HepG2 (cell line): ENCODE results near the gene PLEKHN1. TPM values are rescaled to one million over a fixed set of nuclear protein-coding genes. Genes with fewer than 3 reads are reported as not detected.

Experiments
- ATAC-seq: fragments of 200-7000 bp; cut with Tn5 transposase; 3 replicates; pipeline ENCODE4 v1.9.1; 2020; ENCODE audit warnings: mild to moderate bottlenecking, moderate library complexity
- BruUV-seq: library from RNA; stranded (reverse); fragments of 400-500 nt; replicated peaks from 2 replicates; lab custom pipeline; 2021; lab: Mats Ljungman, UMichigan
- CTCF ChIA-PET: fragments of 300-600 bp; formaldehyde crosslinking; extraction: SDS; loops from one replicate; lab custom pipeline; 2021; ENCODE audit warnings: low total read pairs, inconsistent platforms, low intra/inter-chr PET ratio; lab: Yijun Ruan, JAX
- POLR2A ChIA-PET: fragments of 350-600 bp; sonication (Branson Sonifier 250); formaldehyde crosslinking; loops from one replicate; lab custom pipeline; 2020; ENCODE audit warnings: antibody characterized with exemption, inconsistent platforms; lab: Yijun Ruan, JAX
- DNase-seq: peaks from one replicate; pipeline ENCODE4 v3.0.0-alpha.2; 2015; ENCODE audit warnings: low spot score
- FAIRE-seq: peaks from 3 replicates; lab custom pipeline; 2011; peaks lifted over from hg19 to GRCh38; lab: Jason Lieb, UNC
- H2AFZ ChIP-seq: one replicate; pipeline ENCODE4 v1.6.1; 2011; ENCODE audit warnings: low read length, inconsistent platforms
- H3K27ac ChIP-seq: fragments of 300-600 bp; 3 replicates; pipeline ENCODE4 v1.8.0; 2011; ENCODE audit warnings: mixed run types, mild to moderate bottlenecking, mixed read lengths, low read length, inconsistent platforms; ENCODE audit not compliant: insufficient read depth; ENCODE audit errors: extremely low read length
- H3K27me3 ChIP-seq, 2 experiments: fragments of 200-600 bp in 1 of 2; 2 replicates in 1 of 2; 3 replicates in 1 of 2; pipeline versions ENCODE4 v1.6.0 to v1.8.0; 2011; ENCODE audit warnings: low read length in 2 of 2, mild to moderate bottlenecking in 2 of 2, moderate library complexity in 2 of 2, inconsistent platforms in 1 of 2; ENCODE audit not compliant: insufficient read depth in 2 of 2, control insufficient read depth in 1 of 2
- H3K36me3 ChIP-seq, 2 experiments: fragments of 200-600 bp in 1 of 2; replicated peaks in 1 of 2; 2 replicates in 1 of 2; 3 replicates in 1 of 2; pipeline versions ENCODE4 v1.5.1 to v1.8.0; 2011; ENCODE audit warnings: low read length in 2 of 2, inconsistent platforms in 1 of 2; ENCODE audit not compliant: insufficient read depth in 2 of 2, control insufficient read depth in 1 of 2
- H3K4me1 ChIP-seq: 2 replicates; pipeline ENCODE4 v1.5.1; 2012; ENCODE audit warnings: low read length, inconsistent platforms; ENCODE audit not compliant: insufficient read depth
- H3K4me2 ChIP-seq: 2 replicates; pipeline ENCODE4 v1.6.0; 2011; ENCODE audit warnings: low read depth, low read length, inconsistent platforms
- H3K4me3 ChIP-seq, 3 experiments: fragments of 200-600 bp in 1 of 3; sonication (generic), shearing (Covaris generic) in 1 of 3; replicated peaks in 1 of 3; 2 replicates each; pipeline ENCODE4 v1.5.1; 2011 to 2016; ENCODE audit warnings: low read length in 3 of 3, inconsistent platforms in 2 of 3, low read depth in 2 of 3, mild to moderate bottlenecking in 2 of 3, control low read depth in 1 of 3, mixed read lengths in 1 of 3; ENCODE audit not compliant: insufficient read depth in 1 of 3
- H3K79me2 ChIP-seq: one replicate; pipeline ENCODE4 v1.6.1; 2011; ENCODE audit warnings: low read length, inconsistent platforms; ENCODE audit not compliant: insufficient read depth
- H3K9ac ChIP-seq: 2 replicates; pipeline ENCODE4 v1.6.0; 2011; ENCODE audit warnings: mild to moderate bottlenecking, low read depth, low read length, inconsistent platforms; ENCODE audit not compliant: insufficient read depth
- H3K9me3 ChIP-seq: 2 replicates; pipeline ENCODE4 v1.5.1; 2012; ENCODE audit warnings: mild to moderate bottlenecking, low read length
- H4K20me1 ChIP-seq: 2 replicates; pipeline ENCODE4 v1.6.0; 2011; ENCODE audit warnings: inconsistent platforms, mild to moderate bottlenecking, low read length, moderate library complexity; ENCODE audit not compliant: insufficient read depth
- ATF7 ChIP-seq, 2 experiments: fragments of 450-650 bp in 1 of 2; sonication (generic) in 1 of 2; formaldehyde crosslinking in 1 of 2; IDR thresholded peaks; 2 replicates each; pipeline versions ENCODE4 v1.4.0 to v1.6.1; 2016 to 2020; ENCODE audit warnings: antibody characterized with exemption in 1 of 2, mild to moderate bottlenecking in 1 of 2, missing genetic modification reagents in 1 of 2
- HDAC1 ChIP-seq: sonication (generic); formaldehyde crosslinking; IDR thresholded peaks from 2 replicates; pipeline ENCODE4 v1.5.1; 2020; ENCODE audit warnings: mild to moderate bottlenecking, missing genetic modification reagents
- HNRNPK ChIP-seq: fragments of 200-400 bp; formaldehyde crosslinking; IDR thresholded peaks from 2 replicates; pipeline ENCODE4 v1.6.1; 2018; ENCODE audit warnings: low read length, low read depth, moderate library complexity, mild to moderate bottlenecking; ENCODE audit not compliant: poor library complexity, severe bottlenecking
- KDM3A ChIP-seq: IDR thresholded peaks from 2 replicates; pipeline ENCODE4 v1.6.1; 2018; ENCODE audit warnings: low read depth, missing compliant biosample characterization
- KMT2A ChIP-seq: sonication (generic); formaldehyde crosslinking; IDR thresholded peaks from 2 replicates; pipeline ENCODE4 v1.4.0; 2020; ENCODE audit warnings: missing genetic modification reagents
- PPARG ChIP-seq: conservative IDR thresholded peaks from 2 replicates; pipeline ENCODE4 v1.6.1; 2016; ENCODE audit warnings: missing biosample characterization, missing genetic modification reagents
- RCOR2 ChIP-seq: IDR thresholded peaks from 2 replicates; pipeline ENCODE4 v1.6.1; 2016; ENCODE audit warnings: missing biosample characterization, missing genetic modification reagents
- SALL1 ChIP-seq: sonication (generic); formaldehyde crosslinking; IDR thresholded peaks from 2 replicates; pipeline ENCODE4 v1.8.0; 2022; ENCODE audit warnings: mild to moderate bottlenecking, missing genetic modification reagents
- SAP130 ChIP-seq: IDR thresholded peaks from 2 replicates; pipeline ENCODE4 v1.6.1; 2016; ENCODE audit warnings: low read depth
- SMAD9 ChIP-seq: sonication (generic); formaldehyde crosslinking; IDR thresholded peaks from 2 replicates; pipeline ENCODE4 v1.5.1; 2020; ENCODE audit warnings: mild to moderate bottlenecking, missing genetic modification reagents
- ZNF232 ChIP-seq: sonication (generic); formaldehyde crosslinking; IDR thresholded peaks from 2 replicates; pipeline ENCODE4 v1.4.0; 2020; ENCODE audit warnings: missing genetic modification reagents, borderline replicate concordance
- ZNF451 ChIP-seq: sonication (generic); formaldehyde crosslinking; IDR thresholded peaks from 2 replicates; pipeline ENCODE4 v1.5.0; 2020; ENCODE audit warnings: mild to moderate bottlenecking, missing genetic modification reagents
- ZNF749 ChIP-seq: sonication (generic); formaldehyde crosslinking; IDR thresholded peaks from 2 replicates; pipeline ENCODE4 v1.8.0; 2022; ENCODE audit warnings: mild to moderate bottlenecking, missing genetic modification reagents, moderate library complexity, borderline replicate concordance
- ZSCAN22 ChIP-seq: sonication (generic); formaldehyde crosslinking; IDR thresholded peaks from 2 replicates; pipeline ENCODE4 v1.4.0; 2020; ENCODE audit warnings: mild to moderate bottlenecking, missing genetic modification reagents
- WGBS: methylation state at CpG from one replicate; pipeline ENCODE4 v1.1.6; 2017; ENCODE audit warnings: low lambda C conversion rate; 5-methylcytosine and 5-hydroxymethylcytosine counted together
- in situ Hi-C: cut with HindIII; loops from 2 replicates; pipeline ENCODE4 v1.10.0; 2017; ENCODE audit warnings: low pct_unique_long_range_greater_than_20kb; ENCODE audit not compliant: extremely low pct_ligation_motif_present
- intact Hi-C: fragments of 100-400 bp; cut with micrococcal nuclease; formaldehyde crosslinking; loops from one replicate; pipeline ENCODE4 v1.10.0; 2022; ENCODE audit not compliant: unreplicated experiment
- polyA plus RNA-seq, 8 experiments: library from polyadenylated mRNA; depleted of rRNA in 3 of 8; stranded (reverse) in 7 of 8; unstranded in 1 of 8; fragments of >200 nt; fragmentation: Illumina TruSeq in 4 of 8; extraction: Trizol in 4 of 8; gene quantifications; 2 replicates each; pipeline versions ENCODE4 v1.2.1 to v1.2.3, GENCODE V29; 2011 to 2016; ENCODE audit warnings: low read depth in 4 of 8, missing spikeins in 1 of 8, mixed read lengths in 1 of 8; ENCODE audit not compliant: insufficient read depth in 1 of 8
- total RNA-seq, 5 experiments: library from RNA; depleted of rRNA; stranded (reverse); fragments of >200 nt; fragmentation: Illumina TruSeq; extraction: Trizol; gene quantifications; 2 replicates each; pipeline ENCODE4 v1.2.3, GENCODE V29; 2016; ENCODE audit warnings: low read depth in 1 of 5
- TF ChIP-seq, protein P1 (sequence below): sonication (generic); formaldehyde crosslinking; IDR thresholded peaks from 2 replicates; pipeline ENCODE4 v1.8.1; 2023; ENCODE audit warnings: mild to moderate bottlenecking, missing genetic modification reagents, borderline replicate concordance
- TF ChIP-seq, protein P2 (sequence below), 2 experiments: sonication (generic) in 1 of 2; formaldehyde crosslinking in 1 of 2; IDR thresholded peaks; 2 replicates each; pipeline versions ENCODE4 v1.5.1 to v1.6.1; 2011 to 2020; ENCODE audit warnings: borderline replicate concordance in 1 of 2, low read depth in 1 of 2, low read length in 1 of 2, mild to moderate bottlenecking in 1 of 2, missing genetic modification reagents in 1 of 2, moderate library complexity in 1 of 2

Gene PLEKHN1
- total and polyA plus RNA-seq, 2 of the 13 experiments (the other 11 are each of a cell fraction or from before 2014, with no cell fraction given) = 0.42 to 0.58 TPM

DNA sequence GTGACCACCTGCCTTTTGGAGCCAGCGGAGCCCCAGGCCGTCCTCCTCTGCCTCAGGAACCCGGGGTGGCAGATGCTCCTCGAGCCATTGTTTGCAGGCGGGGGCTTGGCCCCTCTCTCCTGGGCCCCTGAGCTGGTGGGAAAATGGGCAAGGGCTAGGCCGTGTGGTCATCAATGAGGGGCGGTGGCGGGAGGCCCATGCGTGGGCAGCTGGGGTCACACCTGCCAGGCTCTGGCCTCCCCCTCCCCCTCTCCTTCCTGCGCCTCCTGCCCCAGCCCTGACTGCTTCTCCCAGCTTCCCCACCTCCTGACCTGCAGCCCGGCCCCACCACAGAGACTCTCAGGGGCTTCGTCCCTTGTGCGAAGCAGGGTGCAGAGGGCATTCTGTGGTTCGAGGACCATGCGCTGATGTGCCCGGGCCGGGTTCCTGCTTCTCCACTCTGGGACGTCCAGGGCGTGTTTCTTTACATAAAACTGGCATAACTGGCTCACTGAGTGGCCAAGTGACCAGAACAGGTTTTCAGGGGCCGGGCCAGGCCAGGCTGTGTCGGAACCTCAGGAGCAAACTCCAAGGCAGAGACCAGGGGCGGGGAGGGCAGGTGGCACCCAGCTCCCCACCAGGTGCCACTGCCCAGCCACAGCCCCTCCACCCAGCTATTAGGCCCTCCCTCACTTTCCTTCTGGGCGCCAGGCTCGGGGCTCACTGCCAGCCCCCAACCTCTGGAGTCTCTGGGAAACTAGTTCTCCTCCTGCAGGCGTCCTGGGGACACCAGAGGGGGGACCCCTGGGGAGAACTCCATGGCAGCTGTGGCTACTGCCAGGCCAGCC lies 33.3 kb upstream of the PLEKHN1 start (continued):
- TF ChIP-seq ZNF749 (CRISPR knock-in tag) (no peak), ATF7 (IDR thresholded peaks at IDR 0.05) (no peak), ATF7 (CRISPR knock-in tag; IDR thresholded peaks at IDR 0.05) (no peak), ZNF232 (CRISPR knock-in tag) (no peak)
- TF ChIP-seq, protein P1, sequence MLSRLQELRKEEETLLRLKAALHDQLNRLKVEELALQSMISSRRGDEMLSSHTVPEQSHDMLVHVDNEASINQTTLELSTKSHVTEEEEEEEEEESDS (CRISPR knock-in tag) = no peak

DNA sequence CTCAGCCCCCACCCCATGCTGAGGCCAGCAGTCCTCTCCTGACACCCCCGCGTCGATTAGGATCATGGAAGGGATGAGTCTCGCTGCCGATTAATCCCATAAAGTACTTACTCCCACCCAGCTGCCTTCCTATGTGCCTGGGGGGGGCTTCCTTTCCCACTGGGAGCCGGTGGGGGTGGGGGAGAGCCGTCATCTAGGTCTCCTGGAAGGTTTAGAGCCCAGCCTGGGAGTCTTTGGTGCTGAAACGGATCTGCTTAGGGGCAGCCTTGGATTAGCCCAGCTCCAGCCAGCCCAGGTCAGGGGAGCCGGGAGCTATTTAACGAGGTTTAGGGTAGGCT lies 32.7 kb upstream of the PLEKHN1 start:
- no peaks in the 10 kb centered on the region for H3K9me3 ChIP-seq
- H3K9ac ChIP-seq = no peak overlapping the region
- ATAC-seq (no peak), DNase-seq (no peak), FAIRE-seq (no peak)
- H3K4me1 ChIP-seq = peaks cover 6% of the 10 kb centered on the region
- CTCF ChIA-PET = no interaction called here
- no peak overlapping the region for H3K27ac ChIP-seq
- no peaks in the 10 kb centered on the region for H3K36me3 ChIP-seq
- H3K4me2 ChIP-seq = no peak overlapping the region
- intact Hi-C loops = no loop called here
- no peaks in the 10 kb centered on the region for H3K79me2 ChIP-seq
- no peak overlapping the region for H3K4me3 ChIP-seq
- H3K27me3 ChIP-seq = peaks cover 28 to 86% of the 10 kb centered on the region in 2 experiments
- WGBS = 0% methylated on average over 3 of the region's 10 CpGs
- no peak overlapping the region for H2AFZ ChIP-seq
- in situ Hi-C loops = no loop called here
- BruUV-seq = no TSS peak
- TF ChIP-seq PPARG (CRISPR knock-in tag) (no peak), RCOR2 (no peak), KDM3A (CRISPR knock-in tag) (no peak), SMAD9 (CRISPR knock-in tag) (no peak), ZNF451 (CRISPR knock-in tag) (no peak), KMT2A (no peak), HDAC1 (CRISPR knock-in tag) (no peak), SAP130 (CRISPR knock-in tag) (no peak), SALL1 (CRISPR knock-in tag) (no peak), HNRNPK (no peak), ZSCAN22 (CRISPR knock-in tag) (no peak)
- TF ChIP-seq, protein P2, sequence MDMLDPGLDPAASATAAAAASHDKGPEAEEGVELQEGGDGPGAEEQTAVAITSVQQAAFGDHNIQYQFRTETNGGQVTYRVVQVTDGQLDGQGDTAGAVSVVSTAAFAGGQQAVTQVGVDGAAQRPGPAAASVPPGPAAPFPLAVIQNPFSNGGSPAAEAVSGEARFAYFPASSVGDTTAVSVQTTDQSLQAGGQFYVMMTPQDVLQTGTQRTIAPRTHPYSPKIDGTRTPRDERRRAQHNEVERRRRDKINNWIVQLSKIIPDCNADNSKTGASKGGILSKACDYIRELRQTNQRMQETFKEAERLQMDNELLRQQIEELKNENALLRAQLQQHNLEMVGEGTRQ (IDR thresholded peaks at IDR 0.05; ENCODE audit: low read depth, low read length) = no peak
- TF ChIP-seq, protein P2 (CRISPR knock-in tag; IDR thresholded peaks at IDR 0.05; ENCODE audit: borderline replicate concordance) = no peak
- POLR2A ChIA-PET = no interaction called here
- no peaks in the 10 kb centered on the region for H4K20me1 ChIP-seq
